K562 (cell line): ENCODE results near the gene MED29. TPM values are rescaled to one million over a fixed set of nuclear protein-coding genes. Genes with fewer than 3 reads are reported as not detected.

Source experiments
- C11orf30 ChIP-seq: fragments of 450-650 bp; IDR thresholded peaks from 2 replicates; pipeline ENCODE4 v1.6.1; 2016; ENCODE audit warnings: low read depth, mild to moderate bottlenecking
- CREB3 ChIP-seq: fragments of 450-650 bp; conservative IDR thresholded peaks from 2 replicates; pipeline ENCODE4 v1.6.1; 2016; ENCODE audit warnings: missing genetic modification characterization, low read depth, mild to moderate bottlenecking, missing compliant biosample characterization, moderate library complexity
- CREB3L1 ChIP-seq: fragments of 450-650 bp; IDR thresholded peaks from 2 replicates; pipeline ENCODE4 v1.6.1; 2014; ENCODE audit warnings: low read depth, mild to moderate bottlenecking, moderate library complexity, borderline replicate concordance
- CREM ChIP-seq: IDR thresholded peaks from 2 replicates; pipeline ENCODE4 v1.6.1; 2014; ENCODE audit warnings: antibody characterized with exemption, low read depth
- MYC ChIP-seq, 2 experiments: fragments of 250-450 bp in 1 of 2; sonication (Bioruptor Pico) in 1 of 2; IDR thresholded peaks; 2 replicates each; pipeline versions ENCODE4 v1.5.1 to v1.6.1; 2012 to 2021; ENCODE audit warnings: low read depth in 2 of 2, borderline replicate concordance in 1 of 2, improper control_type of control experiment in 1 of 2, low read length in 1 of 2, mild to moderate bottlenecking in 1 of 2, moderate library complexity in 1 of 2
- NEUROD1 ChIP-seq: fragments of 150-350 bp; IDR thresholded peaks from 2 replicates; pipeline ENCODE4 v1.6.1; 2014; ENCODE audit warnings: borderline replicate concordance, low read length, low read depth; ENCODE audit not compliant: partially characterized antibody
- PCBP1 ChIP-seq: fragments of 200-400 bp; formaldehyde crosslinking; IDR thresholded peaks from 2 replicates; pipeline ENCODE4 v1.6.1; 2018; ENCODE audit warnings: mild to moderate bottlenecking, low read depth, low read length; ENCODE audit not compliant: poor library complexity, severe bottlenecking
- SAP30 ChIP-seq: fragments of 200-600 bp; sonication (generic); IDR thresholded peaks from 2 replicates; pipeline ENCODE4 v1.6.1; 2012; ENCODE audit warnings: borderline replicate concordance, low read depth, mild to moderate bottlenecking, moderate library complexity, low read length, control low read depth, inconsistent platforms; ENCODE audit not compliant: insufficient read depth, poor library complexity, severe bottlenecking
- THRA ChIP-seq: fragments of 450-650 bp; IDR thresholded peaks from 2 replicates; pipeline ENCODE4 v1.6.1; 2017; ENCODE audit warnings: mild to moderate bottlenecking, moderate library complexity
- ZBTB1 ChIP-seq: sonication (generic); formaldehyde crosslinking; IDR thresholded peaks from 2 replicates; pipeline ENCODE4 v1.8.1; 2023; ENCODE audit warnings: missing genetic modification reagents, low read depth, mild to moderate bottlenecking, borderline replicate concordance
- ZBTB17 ChIP-seq: fragments of 450-650 bp; formaldehyde crosslinking; IDR thresholded peaks from 2 replicates; pipeline ENCODE4 v1.4.0; 2020; ENCODE audit warnings: mild to moderate bottlenecking
- ZNF134 ChIP-seq: fragments of 250-450 bp; sonication (Bioruptor Pico); conservative IDR thresholded peaks from 2 replicates; pipeline ENCODE4 v1.4.0; 2020
- ZNF512 ChIP-seq: IDR thresholded peaks from 2 replicates; pipeline ENCODE4 v1.6.1; 2016; ENCODE audit warnings: missing genetic modification characterization, missing compliant biosample characterization
- polyA plus RNA-seq, 8 experiments: library from polyadenylated mRNA; depleted of rRNA in 4 of 8; stranded (reverse) in 5 of 8; unstranded in 3 of 8; fragments of >200 nt; fragmentation: Nextera tagmentation in 2 of 8; fragmentation: Illumina TruSeq in 1 of 8; extraction: Ambion mirVana in 2 of 8; extraction: Trizol in 1 of 8; gene quantifications; 2 replicates each; pipeline versions ENCODE4 v1.2.1 to v1.2.3, GENCODE V29; 2011 to 2014; ENCODE audit warnings: inconsistent platforms in 1 of 8, missing spikeins in 1 of 8
- total RNA-seq, 7 experiments: library from RNA; depleted of rRNA in 6 of 7; stranded (reverse); fragments of >200 nt in 6 of 7; fragmentation: Illumina TruSeq in 2 of 7; extraction: Trizol in 2 of 7; gene quantifications; 2 replicates each; pipeline versions ENCODE4 v1.2.1 to v1.2.3, GENCODE V29; 2011 to 2021; ENCODE audit warnings: low replicate concordance in 1 of 7

Gene MED29
- total and polyA plus RNA-seq, 9 of the 15 experiments (the other 6 are each of a cell fraction or from before 2014, with no cell fraction given), result 1.8 to 22.6 (median 12.4) TPM

- TF ChIP-seq C11orf30 (peak; percentile 80), SAP30 (peak; percentile 90), CREB3L1 (0 out of 2 replicates have a peak, but pooled peaks have one; percentile 31), CREB3 (tag) (no peak), ZBTB17 (CRISPR knock-in tag) (no peak), PCBP1 (peak; percentile 94), NEUROD1 (peak; percentile 71), MYC (IDR thresholded peaks at IDR 0.05; ENCODE audit: low read depth, low read length) (peak; percentile 99), MYC (CRISPR knock-in tag; IDR thresholded peaks at IDR 0.05; ENCODE audit: borderline replicate concordance, low read depth) (peak; percentile 95; the same call in 1 of the 2 replicates), CREM (peak; percentile 81), THRA (no peak), ZNF134 (CRISPR knock-in tag) (no peak), ZBTB1 (CRISPR knock-in tag) (peak; percentile 75; the same call in 1 of the 2 replicates), ZNF512 (tag) (no peak)
Measured at GRCh38 chr19:39435499-39436349, 44.5 kb downstream of the MED29 start, which contains the start of gene RPS16 (continued).
